ENCODE measurements around the gene TEX9.

DNA sequence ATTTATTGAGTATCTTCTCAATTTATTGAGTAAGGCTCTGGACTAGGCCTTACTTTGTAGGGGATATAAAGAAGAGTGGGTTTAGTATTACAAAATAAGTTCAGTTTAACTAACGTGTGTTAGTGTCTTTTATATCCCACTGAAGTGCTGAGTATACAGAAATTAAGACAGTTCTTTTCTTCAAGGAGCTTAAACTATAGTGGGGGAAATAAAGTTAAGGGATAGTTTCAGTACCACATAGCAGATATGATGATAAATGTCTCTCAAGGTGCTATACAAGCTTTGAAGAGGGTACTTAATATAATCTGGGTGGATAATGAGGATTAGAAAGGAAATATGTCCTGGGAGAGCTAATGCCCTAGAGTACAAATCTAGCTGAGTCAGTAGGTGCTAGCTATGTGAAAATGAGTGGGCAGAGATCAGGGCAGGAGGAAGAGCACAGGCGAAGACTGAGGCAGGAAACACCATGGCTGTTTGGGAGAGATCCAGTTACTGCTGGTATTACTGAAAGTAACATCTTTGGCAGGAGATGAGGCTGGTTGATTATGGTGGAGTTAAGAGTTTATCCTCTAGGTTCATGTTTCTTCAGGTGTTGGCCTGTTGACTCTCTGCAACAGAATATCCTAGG, 46.0 kb downstream of the TEX9 start:
- TF ChIP-seq POLR2A (IDR thresholded peaks at IDR 0.05; ENCODE audit: low read depth) (no peak), POLR2AphosphoS5 (IDR thresholded peaks at IDR 0.05) (no peak), EP300 (IDR thresholded peaks at IDR 0.05) (no peak)
- TF ChIP-seq, protein P1, sequence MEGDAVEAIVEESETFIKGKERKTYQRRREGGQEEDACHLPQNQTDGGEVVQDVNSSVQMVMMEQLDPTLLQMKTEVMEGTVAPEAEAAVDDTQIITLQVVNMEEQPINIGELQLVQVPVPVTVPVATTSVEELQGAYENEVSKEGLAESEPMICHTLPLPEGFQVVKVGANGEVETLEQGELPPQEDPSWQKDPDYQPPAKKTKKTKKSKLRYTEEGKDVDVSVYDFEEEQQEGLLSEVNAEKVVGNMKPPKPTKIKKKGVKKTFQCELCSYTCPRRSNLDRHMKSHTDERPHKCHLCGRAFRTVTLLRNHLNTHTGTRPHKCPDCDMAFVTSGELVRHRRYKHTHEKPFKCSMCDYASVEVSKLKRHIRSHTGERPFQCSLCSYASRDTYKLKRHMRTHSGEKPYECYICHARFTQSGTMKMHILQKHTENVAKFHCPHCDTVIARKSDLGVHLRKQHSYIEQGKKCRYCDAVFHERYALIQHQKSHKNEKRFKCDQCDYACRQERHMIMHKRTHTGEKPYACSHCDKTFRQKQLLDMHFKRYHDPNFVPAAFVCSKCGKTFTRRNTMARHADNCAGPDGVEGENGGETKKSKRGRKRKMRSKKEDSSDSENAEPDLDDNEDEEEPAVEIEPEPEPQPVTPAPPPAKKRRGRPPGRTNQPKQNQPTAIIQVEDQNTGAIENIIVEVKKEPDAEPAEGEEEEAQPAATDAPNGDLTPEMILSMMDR (IDR thresholded peaks at IDR 0.05) = no peak

Measured in esophagus muscularis mucosa (tissue), 4 donors.